PFSK-1 (cell line): Measurements from ENCODE around the gene PDC.

ENCODE experiments used
- FOXP2 ChIP-seq: optimal IDR thresholded peaks from 2 replicates; pipeline ENCODE3; 2011; ENCODE audit warnings: borderline replicate concordance, control low read depth, inconsistent platforms; ENCODE audit not compliant: insufficient read depth; ENCODE audit errors: extremely low read length, extremely low read depth
- POLR2AphosphoS5 ChIP-seq: IDR thresholded peaks from 2 replicates; pipeline ENCODE4 v1.6.1; 2012; ENCODE audit warnings: low read depth, mild to moderate bottlenecking, control low read depth, low read length, moderate library complexity
- SIN3A ChIP-seq: IDR thresholded peaks from 2 replicates; pipeline ENCODE4 v1.6.1; 2012; ENCODE audit warnings: mild to moderate bottlenecking, low read length, moderate library complexity, borderline replicate concordance; ENCODE audit not compliant: insufficient read depth
- TAF1 ChIP-seq: IDR thresholded peaks from 2 replicates; pipeline ENCODE4 v1.6.1; 2012; ENCODE audit warnings: low read length, control low read depth, borderline replicate concordance; ENCODE audit not compliant: insufficient read depth
- TF ChIP-seq, protein P1 (sequence below), 2 experiments: IDR thresholded peaks; 2 replicates each; pipeline versions ENCODE4 v1.6.1 to v1.8.0; 2011 to 2012; ENCODE audit warnings: low read depth in 2 of 2, low read length in 2 of 2, control low read depth in 1 of 2, inconsistent platforms in 1 of 2, mild to moderate bottlenecking in 1 of 2, moderate library complexity in 1 of 2; ENCODE audit not compliant: insufficient read depth in 1 of 2

PDC gene

DNA sequence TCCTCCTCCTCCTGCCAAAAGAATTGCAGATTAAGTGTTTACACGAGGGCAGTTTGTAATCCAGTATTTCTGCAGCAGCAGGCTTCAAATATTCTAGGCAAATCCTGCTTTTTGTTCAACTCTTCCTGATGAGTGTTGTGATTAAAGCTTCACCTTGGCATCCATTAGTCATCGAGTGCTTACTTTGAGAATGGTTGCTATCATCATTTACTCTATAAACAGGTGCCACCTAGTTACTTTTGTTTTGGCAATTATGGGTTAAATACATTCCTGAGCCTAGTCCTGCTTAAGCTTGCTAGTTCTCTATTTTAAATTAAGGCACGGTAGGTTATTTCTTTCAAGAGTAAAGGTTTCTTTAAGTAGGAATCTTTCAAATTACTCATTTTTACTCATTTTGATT lies 20.3 kb downstream of the PDC start:
- TF ChIP-seq TAF1: no peak
- TF ChIP-seq SIN3A: no peak
- no peak for TF ChIP-seq FOXP2
- TF ChIP-seq POLR2AphosphoS5: no peak
- TF ChIP-seq, protein P1, sequence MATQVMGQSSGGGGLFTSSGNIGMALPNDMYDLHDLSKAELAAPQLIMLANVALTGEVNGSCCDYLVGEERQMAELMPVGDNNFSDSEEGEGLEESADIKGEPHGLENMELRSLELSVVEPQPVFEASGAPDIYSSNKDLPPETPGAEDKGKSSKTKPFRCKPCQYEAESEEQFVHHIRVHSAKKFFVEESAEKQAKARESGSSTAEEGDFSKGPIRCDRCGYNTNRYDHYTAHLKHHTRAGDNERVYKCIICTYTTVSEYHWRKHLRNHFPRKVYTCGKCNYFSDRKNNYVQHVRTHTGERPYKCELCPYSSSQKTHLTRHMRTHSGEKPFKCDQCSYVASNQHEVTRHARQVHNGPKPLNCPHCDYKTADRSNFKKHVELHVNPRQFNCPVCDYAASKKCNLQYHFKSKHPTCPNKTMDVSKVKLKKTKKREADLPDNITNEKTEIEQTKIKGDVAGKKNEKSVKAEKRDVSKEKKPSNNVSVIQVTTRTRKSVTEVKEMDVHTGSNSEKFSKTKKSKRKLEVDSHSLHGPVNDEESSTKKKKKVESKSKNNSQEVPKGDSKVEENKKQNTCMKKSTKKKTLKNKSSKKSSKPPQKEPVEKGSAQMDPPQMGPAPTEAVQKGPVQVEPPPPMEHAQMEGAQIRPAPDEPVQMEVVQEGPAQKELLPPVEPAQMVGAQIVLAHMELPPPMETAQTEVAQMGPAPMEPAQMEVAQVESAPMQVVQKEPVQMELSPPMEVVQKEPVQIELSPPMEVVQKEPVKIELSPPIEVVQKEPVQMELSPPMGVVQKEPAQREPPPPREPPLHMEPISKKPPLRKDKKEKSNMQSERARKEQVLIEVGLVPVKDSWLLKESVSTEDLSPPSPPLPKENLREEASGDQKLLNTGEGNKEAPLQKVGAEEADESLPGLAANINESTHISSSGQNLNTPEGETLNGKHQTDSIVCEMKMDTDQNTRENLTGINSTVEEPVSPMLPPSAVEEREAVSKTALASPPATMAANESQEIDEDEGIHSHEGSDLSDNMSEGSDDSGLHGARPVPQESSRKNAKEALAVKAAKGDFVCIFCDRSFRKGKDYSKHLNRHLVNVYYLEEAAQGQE (IDR thresholded peaks at IDR 0.05; ENCODE audit: insufficient read depth in 1 of 2, low read depth in 2 of 2, low read length in 2 of 2): no peak

DNA sequence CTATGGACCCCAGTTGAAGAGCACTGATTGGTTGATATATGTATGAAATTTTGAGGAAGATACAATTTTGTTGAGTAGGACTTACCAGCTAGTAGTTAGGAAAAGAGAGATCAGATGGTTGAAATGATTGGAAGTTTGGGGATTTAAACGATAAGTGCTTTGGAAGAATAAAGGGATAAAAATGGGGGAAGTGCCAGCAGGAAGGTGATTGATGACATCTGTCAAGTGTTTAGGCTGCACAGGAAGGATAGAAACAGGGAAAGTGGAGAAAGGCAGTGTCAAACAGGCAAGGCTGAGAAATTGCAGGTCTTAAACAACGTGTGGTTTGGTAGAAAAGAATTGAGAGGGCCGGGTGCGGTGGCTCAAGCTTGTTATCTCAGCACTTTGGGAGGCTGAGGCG lies 22.3 kb downstream of the PDC start:
- TF ChIP-seq SIN3A: no peak
- TF ChIP-seq FOXP2: no peak
- no peak for TF ChIP-seq TAF1
- TF ChIP-seq POLR2AphosphoS5: no peak
- TF ChIP-seq, protein P1 (IDR thresholded peaks at IDR 0.05; ENCODE audit: insufficient read depth in 1 of 2, low read depth in 2 of 2, low read length in 2 of 2): no peak

DNA sequence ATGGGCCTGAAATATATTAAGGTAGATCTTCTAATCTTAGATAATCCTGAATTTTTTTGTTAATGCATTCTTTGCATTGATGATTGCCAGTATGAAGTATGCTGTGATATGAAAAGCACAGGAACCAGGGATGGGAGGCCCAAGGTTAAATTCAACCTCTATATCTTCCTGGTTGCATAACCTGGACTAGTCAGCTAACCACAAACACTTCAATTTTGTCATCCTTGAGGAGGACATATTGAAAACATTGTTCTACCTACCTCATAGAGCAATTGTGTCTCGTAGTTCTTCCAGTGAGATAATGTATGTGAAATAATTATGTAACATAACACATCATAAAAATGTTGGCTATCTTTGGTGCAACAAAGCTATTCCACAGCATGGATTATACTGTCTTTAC lies 25.6 kb downstream of the PDC start:
- TF ChIP-seq FOXP2: no peak
- TF ChIP-seq TAF1: no peak
- TF ChIP-seq SIN3A: no peak
- TF ChIP-seq, protein P1 (IDR thresholded peaks at IDR 0.05; ENCODE audit: insufficient read depth in 1 of 2, low read depth in 2 of 2, low read length in 2 of 2): no peak
- TF ChIP-seq POLR2AphosphoS5: no peak

DNA sequence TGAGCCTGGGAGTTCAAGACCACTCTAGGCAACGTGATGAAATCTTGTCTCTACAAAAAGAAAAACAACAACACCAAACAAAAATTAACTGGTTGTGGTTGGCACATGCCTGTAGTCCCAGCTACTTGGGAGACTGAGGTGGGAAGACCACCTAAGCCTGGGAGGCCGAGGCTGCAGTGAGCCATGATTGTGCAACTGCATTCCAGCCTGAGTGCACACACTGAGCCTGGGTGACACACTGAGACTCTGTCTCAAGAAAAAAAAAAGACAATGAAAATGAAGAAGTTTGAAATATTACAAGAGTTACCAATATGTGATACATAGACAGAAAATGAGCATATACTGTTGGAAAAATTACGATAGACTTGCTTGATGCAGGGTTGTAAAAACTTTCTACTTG lies 31.9 kb downstream of the PDC start:
- TF ChIP-seq, protein P1 (IDR thresholded peaks at IDR 0.05; ENCODE audit: insufficient read depth in 1 of 2, low read depth in 2 of 2, low read length in 2 of 2): no peak
- TF ChIP-seq FOXP2: no peak
- TF ChIP-seq TAF1: no peak
- no peak for TF ChIP-seq SIN3A
- no peak for TF ChIP-seq POLR2AphosphoS5

DNA sequence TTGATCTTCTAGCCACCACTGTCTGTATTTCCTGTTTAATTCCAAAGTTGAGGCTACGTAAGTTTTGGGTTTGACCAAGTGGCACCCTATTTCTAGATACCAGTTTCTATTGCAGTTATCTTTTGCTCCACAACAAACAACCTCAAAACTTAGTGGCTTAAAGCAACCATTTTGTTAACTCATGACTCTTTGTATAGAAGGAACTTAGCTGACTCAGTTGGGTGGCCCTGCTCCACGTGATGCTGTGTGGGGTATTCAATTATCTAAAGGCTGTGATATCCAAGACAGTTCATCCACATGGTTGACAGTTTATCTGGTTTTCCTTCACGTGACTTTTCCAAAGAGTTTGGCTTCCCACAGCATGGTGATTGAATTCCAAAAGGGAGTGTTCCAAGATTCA lies 34.8 kb downstream of the PDC start:
- TF ChIP-seq, protein P1 (IDR thresholded peaks at IDR 0.05; ENCODE audit: insufficient read depth in 1 of 2, low read depth in 2 of 2, low read length in 2 of 2): no peak
- TF ChIP-seq POLR2AphosphoS5 (no peak), TAF1 (no peak), FOXP2 (no peak), SIN3A (no peak)
